ENCODE measurements around the gene SETDB1. TPM values are rescaled to one million over a fixed set of nuclear protein-coding genes. Genes with fewer than 3 reads are reported as not detected.

Gene SETDB1
- total and polyA plus RNA-seq, 2 of the 13 experiments (the other 11 are each of a cell fraction or from before 2014, with no cell fraction given) = 33.1 to 34.6 TPM

- Histone ChIP-seq H3K4me1 (ENCODE audit: insufficient read depth, low read length) (no peaks in the 10 kb centered on the region), H3K79me2 (ENCODE audit: insufficient read depth, low read length) (no peaks in the 10 kb centered on the region), H3K4me3 (replicated peaks in 1 of 3; ENCODE audit: insufficient read depth in 1 of 3, low read depth in 2 of 3, low read length in 3 of 3) (no peak overlapping the region), H2AFZ (ENCODE audit: low read length) (no peak overlapping the region), H3K36me3 (replicated peaks in 1 of 2; ENCODE audit: control insufficient read depth in 1 of 2, insufficient read depth in 2 of 2, low read length in 2 of 2) (no peaks in the 10 kb centered on the region), H3K27me3 (ENCODE audit: control insufficient read depth in 1 of 2, insufficient read depth in 2 of 2, low read length in 2 of 2) (no peaks in the 10 kb centered on the region), H3K27ac (ENCODE audit: extremely low read length, insufficient read depth, low read length) (no peak overlapping the region), H3K9me3 (ENCODE audit: low read length) (no peaks in the 10 kb centered on the region), H3K4me2 (ENCODE audit: low read depth, low read length) (no peak overlapping the region), H4K20me1 (ENCODE audit: insufficient read depth, low read length) (no peaks in the 10 kb centered on the region), H3K9ac (ENCODE audit: insufficient read depth, low read depth, low read length) (no peak overlapping the region)
- POLR2A ChIA-PET = no interaction called here
- TF ChIP-seq, protein P1, sequence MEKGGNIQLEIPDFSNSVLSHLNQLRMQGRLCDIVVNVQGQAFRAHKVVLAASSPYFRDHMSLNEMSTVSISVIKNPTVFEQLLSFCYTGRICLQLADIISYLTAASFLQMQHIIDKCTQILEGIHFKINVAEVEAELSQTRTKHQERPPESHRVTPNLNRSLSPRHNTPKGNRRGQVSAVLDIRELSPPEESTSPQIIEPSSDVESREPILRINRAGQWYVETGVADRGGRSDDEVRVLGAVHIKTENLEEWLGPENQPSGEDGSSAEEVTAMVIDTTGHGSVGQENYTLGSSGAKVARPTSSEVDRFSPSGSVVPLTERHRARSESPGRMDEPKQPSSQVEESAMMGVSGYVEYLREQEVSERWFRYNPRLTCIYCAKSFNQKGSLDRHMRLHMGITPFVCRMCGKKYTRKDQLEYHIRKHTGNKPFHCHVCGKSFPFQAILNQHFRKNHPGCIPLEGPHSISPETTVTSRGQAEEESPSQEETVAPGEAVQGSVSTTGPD (CRISPR knock-in tag; IDR thresholded peaks at IDR 0.05) = no peak
- no peak for TF ChIP-seq ZNF543 (CRISPR knock-in tag; IDR thresholded peaks at IDR 0.05)
- TF ChIP-seq SMYD3 (CRISPR knock-in tag; IDR thresholded peaks at IDR 0.05) = no peak
- TF ChIP-seq LRRFIP1 (CRISPR knock-in tag; conservative IDR thresholded peaks at IDR 0.05) = no peak
- TF ChIP-seq ELF4 (CRISPR knock-in tag; IDR thresholded peaks at IDR 0.05; ENCODE audit: borderline replicate concordance) = no peak
- no peak for TF ChIP-seq KLF12 (CRISPR knock-in tag; IDR thresholded peaks at IDR 0.05; ENCODE audit: borderline replicate concordance)
- TF ChIP-seq ZNF713 (CRISPR knock-in tag; IDR thresholded peaks at IDR 0.05) = no peak
- no peak for TF ChIP-seq TFE3 (CRISPR knock-in tag; IDR thresholded peaks at IDR 0.05)
- no peak for TF ChIP-seq RFXAP (CRISPR knock-in tag; IDR thresholded peaks at IDR 0.05; ENCODE audit: borderline replicate concordance)
- no peak for FAIRE-seq
- CTCF ChIA-PET (ENCODE audit: low intra/inter-chr PET ratio, low total read pairs) = no interaction called here
- in situ Hi-C loops (cut with HindIII; ENCODE audit: extremely low pct_ligation_motif_present, low pct_unique_long_range_greater_than_20kb) = no loop called here
- WGBS (ENCODE audit: low lambda C conversion rate) = 86% methylated on average over 5 of the region's 5 CpGs
- no peak for ATAC-seq
- no TSS peak for BruUV-seq (replicated peaks)
- DNase-seq (ENCODE audit: low spot score) = no peak
- intact Hi-C loops (cut with micrococcal nuclease; ENCODE audit: unreplicated experiment) = no loop called here
Observed at GRCh38 chr1:150902346-150902745, 23.8 kb upstream of the SETDB1 start.
